ENCODE results near the gene NACC1.

DNA sequence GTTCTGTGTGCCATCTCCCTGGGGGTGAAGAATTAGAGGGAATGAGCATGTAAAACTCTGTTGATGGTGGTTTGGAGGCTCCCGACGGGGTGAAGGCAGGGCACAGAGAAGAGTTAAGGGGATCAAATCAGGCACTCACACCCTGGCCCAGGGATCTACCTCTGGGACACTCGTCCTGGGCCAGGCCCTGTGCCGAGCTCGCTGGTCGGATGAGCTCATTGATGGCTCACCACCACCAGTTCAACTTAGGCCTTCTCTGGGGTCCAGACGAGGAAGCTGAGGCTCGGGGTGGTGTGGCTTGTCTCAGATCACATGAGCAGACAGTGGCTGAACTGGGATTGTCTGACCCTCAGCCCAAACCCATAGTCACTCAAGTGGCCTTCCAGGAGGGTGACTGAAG lies 1.6 kb downstream of the NACC1 start:
- TF ChIP-seq, protein P1, sequence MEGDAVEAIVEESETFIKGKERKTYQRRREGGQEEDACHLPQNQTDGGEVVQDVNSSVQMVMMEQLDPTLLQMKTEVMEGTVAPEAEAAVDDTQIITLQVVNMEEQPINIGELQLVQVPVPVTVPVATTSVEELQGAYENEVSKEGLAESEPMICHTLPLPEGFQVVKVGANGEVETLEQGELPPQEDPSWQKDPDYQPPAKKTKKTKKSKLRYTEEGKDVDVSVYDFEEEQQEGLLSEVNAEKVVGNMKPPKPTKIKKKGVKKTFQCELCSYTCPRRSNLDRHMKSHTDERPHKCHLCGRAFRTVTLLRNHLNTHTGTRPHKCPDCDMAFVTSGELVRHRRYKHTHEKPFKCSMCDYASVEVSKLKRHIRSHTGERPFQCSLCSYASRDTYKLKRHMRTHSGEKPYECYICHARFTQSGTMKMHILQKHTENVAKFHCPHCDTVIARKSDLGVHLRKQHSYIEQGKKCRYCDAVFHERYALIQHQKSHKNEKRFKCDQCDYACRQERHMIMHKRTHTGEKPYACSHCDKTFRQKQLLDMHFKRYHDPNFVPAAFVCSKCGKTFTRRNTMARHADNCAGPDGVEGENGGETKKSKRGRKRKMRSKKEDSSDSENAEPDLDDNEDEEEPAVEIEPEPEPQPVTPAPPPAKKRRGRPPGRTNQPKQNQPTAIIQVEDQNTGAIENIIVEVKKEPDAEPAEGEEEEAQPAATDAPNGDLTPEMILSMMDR (conservative IDR thresholded peaks at IDR 0.05; ENCODE audit: low read depth in 2 of 2) = no peak
- TF ChIP-seq, protein P2, sequence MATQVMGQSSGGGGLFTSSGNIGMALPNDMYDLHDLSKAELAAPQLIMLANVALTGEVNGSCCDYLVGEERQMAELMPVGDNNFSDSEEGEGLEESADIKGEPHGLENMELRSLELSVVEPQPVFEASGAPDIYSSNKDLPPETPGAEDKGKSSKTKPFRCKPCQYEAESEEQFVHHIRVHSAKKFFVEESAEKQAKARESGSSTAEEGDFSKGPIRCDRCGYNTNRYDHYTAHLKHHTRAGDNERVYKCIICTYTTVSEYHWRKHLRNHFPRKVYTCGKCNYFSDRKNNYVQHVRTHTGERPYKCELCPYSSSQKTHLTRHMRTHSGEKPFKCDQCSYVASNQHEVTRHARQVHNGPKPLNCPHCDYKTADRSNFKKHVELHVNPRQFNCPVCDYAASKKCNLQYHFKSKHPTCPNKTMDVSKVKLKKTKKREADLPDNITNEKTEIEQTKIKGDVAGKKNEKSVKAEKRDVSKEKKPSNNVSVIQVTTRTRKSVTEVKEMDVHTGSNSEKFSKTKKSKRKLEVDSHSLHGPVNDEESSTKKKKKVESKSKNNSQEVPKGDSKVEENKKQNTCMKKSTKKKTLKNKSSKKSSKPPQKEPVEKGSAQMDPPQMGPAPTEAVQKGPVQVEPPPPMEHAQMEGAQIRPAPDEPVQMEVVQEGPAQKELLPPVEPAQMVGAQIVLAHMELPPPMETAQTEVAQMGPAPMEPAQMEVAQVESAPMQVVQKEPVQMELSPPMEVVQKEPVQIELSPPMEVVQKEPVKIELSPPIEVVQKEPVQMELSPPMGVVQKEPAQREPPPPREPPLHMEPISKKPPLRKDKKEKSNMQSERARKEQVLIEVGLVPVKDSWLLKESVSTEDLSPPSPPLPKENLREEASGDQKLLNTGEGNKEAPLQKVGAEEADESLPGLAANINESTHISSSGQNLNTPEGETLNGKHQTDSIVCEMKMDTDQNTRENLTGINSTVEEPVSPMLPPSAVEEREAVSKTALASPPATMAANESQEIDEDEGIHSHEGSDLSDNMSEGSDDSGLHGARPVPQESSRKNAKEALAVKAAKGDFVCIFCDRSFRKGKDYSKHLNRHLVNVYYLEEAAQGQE (IDR thresholded peaks at IDR 0.05; ENCODE audit: unreplicated experiment) = no peak
- no peak for TF ChIP-seq POLR2AphosphoS5 (IDR thresholded peaks at IDR 0.05; ENCODE audit: low read depth)

Data from GM23338 (cell line).